Stimulated activated CD8-positive, alpha-beta memory T cell treated with anti-CD3 and anti-CD28 coated beads, Interleukin-15, amount 100 ng/mL, for 1 hour (primary cell): ENCODE results near the gene MAMLD1.

Experiments
- DNase-seq: peaks from one replicate; pipeline ENCODE4 v3.0.0-alpha.2; 2020; ENCODE audit warnings: low read depth

MAMLD1 gene

DNA sequence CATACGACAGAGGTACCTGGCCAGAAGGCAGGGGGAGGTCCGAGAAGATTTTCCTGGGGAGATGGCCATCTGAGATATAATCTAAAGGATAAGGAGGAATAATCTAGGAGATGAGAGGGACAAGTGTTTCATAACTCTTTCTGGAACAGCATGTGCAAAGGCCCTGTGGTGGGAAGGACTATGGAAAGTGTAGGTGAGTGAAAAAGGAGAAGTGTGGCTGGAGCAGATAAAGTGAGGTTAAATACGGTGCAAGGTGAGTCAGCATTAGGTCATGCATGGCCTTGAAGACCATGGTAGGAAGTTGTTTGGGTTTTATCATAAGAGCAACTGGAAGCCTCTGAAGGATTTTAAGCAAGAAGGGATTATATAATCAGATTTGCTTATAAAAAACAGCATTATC, 170.7 kb downstream of the MAMLD1 start:
- no peak for DNase-seq

DNA sequence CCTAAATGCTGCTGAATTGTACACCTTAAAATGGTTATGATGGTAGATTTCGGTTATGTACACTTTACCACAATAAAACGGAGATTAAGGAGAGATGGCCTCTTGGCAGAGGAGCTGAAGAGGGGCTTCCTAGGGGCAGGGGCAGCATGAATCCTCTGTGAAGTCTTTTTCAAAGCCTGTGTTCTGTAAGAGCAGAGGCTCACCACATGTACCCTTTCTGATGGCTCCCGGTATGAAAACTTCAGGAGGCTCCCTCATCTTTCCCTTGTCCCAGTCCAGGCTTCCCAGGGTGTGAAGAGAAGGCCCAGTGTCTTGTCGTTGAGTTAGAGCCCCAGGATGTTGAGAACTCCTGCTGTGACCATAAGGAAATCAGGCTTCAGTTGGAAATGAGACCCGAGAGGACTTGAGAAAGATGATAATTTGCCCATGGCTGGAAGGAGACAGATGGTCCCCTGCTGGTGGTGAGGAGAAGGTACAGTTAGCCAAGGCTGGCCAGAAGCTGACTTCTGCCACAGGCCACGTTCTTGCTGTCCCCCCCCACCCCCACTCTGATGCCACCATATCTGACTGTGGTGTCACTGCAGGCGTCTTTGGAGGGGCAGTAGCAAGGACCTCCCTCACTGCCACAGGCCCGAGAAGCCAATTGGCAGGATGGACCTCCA, 173.5 kb downstream of the MAMLD1 start:
- no peak for DNase-seq

DNA sequence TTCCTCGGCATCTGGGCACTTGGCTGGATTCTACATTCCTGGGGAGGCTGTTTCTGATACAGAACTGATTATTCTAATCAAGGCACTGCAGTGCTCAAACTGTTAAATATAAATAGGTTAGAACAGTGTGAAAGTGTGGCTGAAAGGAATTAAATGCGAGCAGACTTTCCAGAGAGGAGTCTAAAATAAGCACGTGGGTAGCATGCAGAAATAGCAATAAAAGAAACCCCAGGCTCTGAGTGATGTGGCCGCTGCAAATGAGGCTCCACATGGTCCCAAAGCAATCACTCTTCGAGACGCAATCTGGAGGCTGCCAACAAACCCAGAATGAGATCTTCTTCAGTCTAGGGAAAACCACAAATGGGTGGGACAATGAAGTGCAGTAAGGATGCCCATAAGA, 174.7 kb downstream of the MAMLD1 start:
- DNase-seq, result no peak

DNA sequence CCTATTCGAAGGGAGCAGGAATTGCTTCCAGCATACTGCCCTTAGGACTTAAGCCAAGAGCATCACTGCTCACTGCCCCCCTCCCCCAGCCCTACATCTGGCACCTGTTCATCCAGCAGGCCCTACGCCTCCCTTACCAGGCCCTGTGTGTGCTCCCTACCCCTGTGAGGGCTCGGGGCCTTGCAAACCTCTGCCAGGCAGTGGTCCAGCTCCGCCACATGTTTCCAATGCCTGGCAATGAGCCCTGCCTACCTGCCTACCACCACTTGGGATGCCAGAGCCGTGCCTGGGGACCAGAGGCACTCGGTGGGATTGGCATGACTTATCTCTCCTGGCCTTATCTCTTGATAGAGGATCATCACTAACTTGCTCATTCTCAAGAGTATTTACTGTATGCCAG, 177.8 kb downstream of the MAMLD1 start:
- DNase-seq, result no peak

DNA sequence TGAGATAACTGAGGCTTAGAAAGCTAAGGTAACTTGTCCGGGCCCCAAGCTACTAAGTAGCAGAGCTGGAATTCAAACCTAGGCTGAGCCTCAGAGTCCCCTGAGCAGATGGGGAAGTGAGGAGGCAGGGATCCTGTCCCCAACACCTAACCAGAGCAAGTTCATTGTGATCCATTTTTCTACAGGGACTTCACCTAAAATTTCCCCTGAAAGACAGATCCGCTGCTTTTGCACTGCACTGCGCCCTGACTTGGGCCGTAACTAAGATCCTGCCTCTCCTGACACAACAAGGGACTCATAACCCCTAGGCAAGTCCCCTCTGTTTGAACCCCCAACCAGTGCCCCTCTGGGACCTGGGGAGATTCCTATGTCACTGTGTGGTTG, 179.7 kb downstream of the MAMLD1 start:
- DNase-seq, result no peak

DNA sequence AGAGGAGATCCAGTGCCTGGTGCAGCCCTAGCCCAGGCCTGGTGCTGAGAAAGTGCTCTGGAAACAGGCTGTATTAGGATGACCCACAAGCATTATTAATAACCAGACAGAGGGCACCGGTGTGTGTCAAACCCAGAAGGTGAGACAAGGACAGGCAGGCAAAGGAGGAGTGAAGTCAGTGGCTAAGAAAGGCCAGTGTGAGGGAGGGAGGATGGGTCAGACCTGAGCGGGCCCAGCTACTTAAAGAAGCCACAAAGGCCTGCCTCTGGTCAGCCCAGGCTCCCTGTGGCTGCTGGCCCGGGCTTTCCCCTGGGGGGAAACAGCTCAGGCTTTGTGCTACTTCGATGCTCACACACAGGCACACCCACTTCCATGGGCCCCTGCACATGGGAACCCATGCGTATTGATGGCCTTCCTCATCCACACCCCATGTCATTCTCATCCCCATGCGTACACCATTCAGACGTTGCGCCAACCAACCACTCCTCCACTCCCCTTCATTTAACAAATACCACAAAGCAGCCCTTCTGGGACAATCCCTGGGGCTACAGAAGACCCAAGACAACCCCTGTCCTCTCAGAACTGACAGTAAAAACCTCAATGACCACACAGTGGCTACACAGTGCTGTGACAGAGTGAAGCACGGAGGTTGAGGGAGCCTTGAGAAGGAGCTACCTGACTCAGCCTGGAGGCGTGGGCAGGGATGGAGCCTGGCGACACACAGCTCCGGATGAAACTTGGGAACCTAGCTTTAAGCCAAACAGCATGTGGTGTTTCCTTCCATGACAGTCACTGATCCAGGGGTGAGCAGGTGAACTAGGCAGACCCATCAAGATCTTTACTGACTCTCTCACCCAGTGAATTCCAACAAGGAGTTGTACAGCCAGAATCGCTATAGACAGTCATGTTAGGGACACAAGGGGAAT, 180.4 kb downstream of the MAMLD1 start:
- no peak for DNase-seq

DNA sequence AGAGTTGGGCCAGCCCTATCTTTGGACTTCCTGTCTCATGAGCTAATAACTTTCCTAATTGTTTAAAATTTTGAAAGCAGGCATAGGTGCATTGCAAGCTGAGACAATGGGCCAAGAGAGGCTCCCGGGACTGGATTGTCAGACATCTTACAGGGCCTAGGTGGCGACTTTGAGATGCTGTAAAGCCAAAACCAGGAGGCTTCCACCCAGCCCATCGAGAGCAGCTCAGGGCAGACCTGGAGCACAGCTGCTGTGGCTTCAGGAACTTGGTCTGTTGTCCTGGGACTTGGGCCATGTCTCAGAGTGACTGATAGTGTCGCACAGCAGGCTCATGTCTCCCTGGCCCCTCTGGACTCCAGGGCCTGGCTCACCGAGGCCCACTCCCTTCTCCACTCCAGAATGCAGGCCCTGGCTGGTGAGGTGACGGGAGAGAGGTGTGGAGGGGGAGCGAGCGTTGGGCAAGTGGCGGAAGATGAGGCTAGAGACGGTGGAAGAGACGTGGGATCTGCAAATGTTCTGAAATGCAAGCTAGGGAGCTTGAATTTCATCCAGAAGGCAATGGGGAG, 181.2 kb downstream of the MAMLD1 start:
- DNase-seq, result no peak

DNA sequence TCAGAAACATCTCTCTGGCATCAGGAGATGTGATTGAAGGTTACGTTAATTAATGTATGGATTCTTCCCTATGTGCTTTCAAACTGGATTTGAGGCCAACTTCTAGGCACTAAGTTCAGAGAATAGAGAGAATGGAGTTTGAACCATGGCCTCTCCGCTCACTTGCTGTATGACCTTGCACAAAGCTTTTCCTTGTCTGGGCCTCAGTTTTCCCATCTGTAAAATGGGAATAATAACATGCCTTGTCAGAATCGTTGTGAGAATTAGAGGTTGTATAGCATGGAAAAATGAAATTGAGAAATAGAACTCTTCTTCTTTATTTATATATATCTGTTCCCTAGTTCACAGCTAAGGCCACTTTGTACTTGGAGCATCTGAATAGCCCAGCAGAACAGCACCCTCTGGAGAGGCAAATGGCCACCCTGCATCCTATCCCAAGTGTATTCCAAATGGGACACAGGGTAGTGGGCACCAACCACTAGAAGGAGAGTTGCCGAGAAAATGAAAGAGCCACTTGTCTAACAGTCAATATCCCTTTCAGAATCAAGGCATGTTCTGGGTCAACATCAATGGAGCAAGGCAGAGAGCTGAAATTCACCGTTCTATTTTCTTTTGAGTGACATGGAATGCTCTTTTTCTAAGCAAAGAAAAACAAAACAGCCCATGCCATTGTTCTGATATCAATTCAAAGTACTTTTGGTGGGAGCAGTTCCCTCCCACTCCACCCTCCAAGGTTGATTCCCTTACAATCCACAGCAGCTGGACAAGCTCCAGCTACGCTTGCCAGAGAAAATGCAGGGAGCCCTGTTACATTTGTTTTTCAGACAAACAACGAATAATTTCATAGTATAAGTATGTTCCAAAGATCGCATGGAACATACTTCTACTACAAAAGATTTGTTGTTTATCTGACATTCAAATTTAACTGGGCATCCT, 182.0 kb downstream of the MAMLD1 start:
- no peak for DNase-seq

DNA sequence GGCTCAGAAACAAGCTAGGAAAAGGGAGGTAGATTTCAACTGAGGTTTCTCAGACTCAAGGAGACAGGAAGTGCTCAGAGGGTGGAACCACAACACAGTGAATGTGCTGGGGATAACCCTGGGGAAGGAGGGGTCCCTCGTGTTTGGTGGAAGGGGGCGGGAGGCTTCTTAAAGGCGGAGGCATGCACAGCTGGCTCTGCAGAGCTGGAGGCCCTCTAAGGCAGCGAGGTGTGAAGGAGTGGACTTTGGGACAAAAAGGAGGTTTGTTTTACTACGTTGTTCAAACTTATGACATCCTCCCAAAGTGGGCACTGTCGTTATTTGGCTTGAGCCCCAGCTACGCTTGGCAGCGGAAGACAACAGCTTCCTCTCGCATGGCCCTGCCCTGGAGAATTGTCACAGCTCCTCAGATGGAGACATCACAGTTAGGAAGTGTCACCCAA, 183.6 kb downstream of the MAMLD1 start:
- no peak for DNase-seq

DNA sequence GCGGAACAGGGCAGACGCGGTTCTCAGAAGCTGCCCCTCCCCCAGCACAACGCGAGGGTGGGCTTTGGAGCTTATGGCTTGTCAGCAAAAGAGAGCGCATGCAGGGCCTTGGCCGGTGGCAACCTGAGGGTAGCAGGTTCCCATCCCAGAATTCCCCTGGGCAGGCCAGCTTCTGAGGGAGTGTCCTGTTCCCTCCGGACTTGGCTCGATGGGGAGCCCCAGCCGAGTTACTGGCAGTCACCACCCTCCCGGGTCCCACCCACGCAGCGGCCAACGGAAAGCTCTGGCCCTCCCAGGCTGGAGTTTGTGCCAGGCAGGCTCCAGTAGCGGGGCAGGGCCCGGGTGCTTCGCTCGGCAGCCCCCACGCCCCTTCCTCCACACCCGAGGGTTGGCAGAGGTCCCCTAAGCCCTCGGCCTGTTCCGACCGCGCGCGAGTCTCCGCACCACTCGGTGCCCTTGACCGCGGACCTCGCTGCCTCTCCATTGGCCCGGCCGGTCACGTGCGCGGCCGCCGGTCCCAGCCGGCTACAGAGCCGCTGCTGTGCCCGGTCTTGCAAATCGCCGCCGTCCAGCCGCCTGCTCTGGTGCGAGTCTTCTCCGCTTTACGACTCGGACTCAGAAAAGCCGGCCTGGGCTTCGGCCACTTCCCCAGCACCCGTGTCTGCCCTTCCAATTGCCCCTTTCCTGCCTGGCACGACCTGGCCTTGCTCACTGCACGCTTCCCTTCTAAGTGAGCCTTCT, 184.4 kb downstream of the MAMLD1 start:
- no peak for DNase-seq

DNA sequence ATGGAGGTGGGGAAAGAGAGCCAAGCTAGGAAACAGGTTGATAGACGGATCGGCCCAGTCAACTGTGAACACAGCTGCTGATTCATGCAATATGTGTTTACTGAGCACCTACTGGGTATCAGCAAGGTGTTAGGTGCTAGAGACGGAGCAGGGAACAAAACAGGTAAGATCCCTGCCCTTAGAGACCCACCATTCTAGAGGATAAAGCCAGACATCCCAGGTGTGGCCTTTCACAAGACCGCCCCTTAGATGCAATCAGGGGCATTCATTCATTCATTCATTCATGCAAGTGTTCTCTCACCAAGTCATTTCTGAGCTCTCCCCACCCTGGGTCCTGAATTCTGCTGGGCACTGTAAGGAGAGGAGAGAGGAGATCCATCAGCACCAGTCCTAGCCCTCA, 185.1 kb downstream of the MAMLD1 start:
- no peak for DNase-seq

DNA sequence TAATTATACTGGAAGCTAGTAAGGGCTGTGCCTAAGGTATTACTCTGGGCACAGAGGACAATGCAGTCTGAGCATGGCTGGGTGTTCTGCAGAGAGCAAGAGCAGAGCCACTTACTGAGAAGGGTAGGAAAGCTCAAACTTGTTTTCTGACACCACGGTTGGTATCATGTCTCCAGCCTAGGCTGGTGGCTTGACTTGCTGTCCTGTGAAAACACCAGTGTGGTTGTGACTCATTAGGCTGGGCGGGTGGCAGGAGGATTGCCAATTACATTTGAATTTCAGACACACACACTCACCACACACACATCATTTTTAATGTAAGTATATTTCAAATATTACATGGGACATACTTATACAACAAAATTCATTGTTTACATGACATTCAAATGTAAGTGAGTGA, 185.6 kb downstream of the MAMLD1 start:
- no peak for DNase-seq

DNA sequence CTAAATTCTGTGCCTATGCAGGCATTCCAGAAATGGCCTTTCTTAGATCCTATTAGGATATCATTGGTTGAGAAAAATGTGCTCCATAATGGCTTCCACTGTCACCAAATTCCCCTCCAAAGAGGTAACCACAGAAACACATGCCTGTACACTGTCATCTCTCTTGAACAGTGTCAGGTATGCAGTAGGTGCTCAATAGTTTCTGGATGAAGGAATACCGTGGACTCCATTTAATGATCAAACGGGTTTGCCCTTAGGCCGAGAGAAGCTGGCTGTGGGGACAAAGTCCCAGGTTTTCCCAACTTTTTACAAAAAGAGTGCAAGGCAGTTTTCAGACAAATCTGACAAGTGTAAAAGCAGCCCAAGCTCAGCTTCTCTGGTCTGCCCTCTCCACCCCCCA, 188.8 kb downstream of the MAMLD1 start:
- DNase-seq, result no peak

DNA sequence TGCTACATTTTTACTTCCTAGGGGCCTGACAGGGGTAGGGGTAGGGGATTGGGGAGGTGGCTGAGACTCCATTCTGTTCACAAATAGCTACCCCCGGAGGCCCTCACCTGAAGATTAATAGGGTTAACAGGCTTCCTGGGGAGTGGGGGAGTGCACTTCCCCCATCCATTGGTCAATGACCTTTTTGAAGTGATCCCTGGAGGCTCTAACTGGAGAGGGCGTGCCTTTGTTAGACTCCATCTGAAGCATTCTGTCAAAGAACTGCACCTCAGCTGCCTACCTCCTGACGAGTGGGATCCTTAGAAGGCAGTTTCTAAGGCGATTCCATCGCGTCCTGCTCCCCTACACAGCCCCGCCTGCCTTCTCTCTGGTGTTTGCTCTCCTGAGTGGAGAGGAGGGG, 195.3 kb downstream of the MAMLD1 start:
- DNase-seq, result no peak
